Measurements from ENCODE around the gene ARMC8.
A peak's percentile ranks its signal among the peaks of the same experiment; 100 is the strongest.

The ARMC8 gene

GRCh38 chr3:138329984-138330293 lies 142.8 kb downstream of the ARMC8 start:
- DNase-seq (no peak), ATAC-seq (ENCODE audit: insufficient read depth, low read depth) (no peak)
- no peaks in the 10 kb centered on the region for H4K20me1 ChIP-seq (ENCODE audit: insufficient read depth, low read length)
- peak overlapping the region in 1 of 2 experiments; percentile 63; a peak in 2 of 4 replicates for H3K4me3 ChIP-seq (ENCODE audit: low read depth in 1 of 2, low read length in 2 of 2)
- no peaks in the 10 kb centered on the region for H3K9me3 ChIP-seq (ENCODE audit: insufficient read depth, low read length, severe bottlenecking)
- no peak overlapping the region for H3K27ac ChIP-seq (ENCODE audit: low read length)
- peak overlapping the region; percentile 94 for H3K4me2 ChIP-seq (ENCODE audit: insufficient read depth, low read length)
- H3K9ac ChIP-seq (ENCODE audit: low read depth, low read length): no peak overlapping the region
- no peak for TF ChIP-seq EZH2 (IDR thresholded peaks at IDR 0.05; ENCODE audit: borderline replicate concordance, low read depth, low read length, severe bottlenecking)
- no peak for TF ChIP-seq CTCF (IDR thresholded peaks at IDR 0.05; ENCODE audit: borderline replicate concordance, extremely low read depth, low read length, poor library complexity, severe bottlenecking)
- peaks cover 13% of the 10 kb centered on the region for H3K27me3 ChIP-seq (ENCODE audit: insufficient read depth, low read length, poor library complexity)
- H3K4me1 ChIP-seq (ENCODE audit: insufficient read depth, low read length): peaks cover 19% of the 10 kb centered on the region
- no peaks in the 10 kb centered on the region for H3K79me2 ChIP-seq (ENCODE audit: insufficient read depth, low read length)
- H2AFZ ChIP-seq (ENCODE audit: low read depth, low read length): peak overlapping the region; percentile 83
- H3K36me3 ChIP-seq (ENCODE audit: insufficient read depth, low read length): no peaks in the 10 kb centered on the region

GRCh38 chr3:138331143-138331894 lies 144.2 kb downstream of the ARMC8 start:
- Histone ChIP-seq H3K27ac (ENCODE audit: low read length) (no peak overlapping the region), H3K27me3 (ENCODE audit: insufficient read depth, low read length, poor library complexity) (peaks cover 18% of the 10 kb centered on the region), H3K4me1 (ENCODE audit: insufficient read depth, low read length) (peaks cover 19% of the 10 kb centered on the region), H3K9ac (ENCODE audit: low read depth, low read length) (no peak overlapping the region), H4K20me1 (ENCODE audit: insufficient read depth, low read length) (no peaks in the 10 kb centered on the region), H3K9me3 (ENCODE audit: insufficient read depth, low read length, severe bottlenecking) (no peaks in the 10 kb centered on the region), H3K36me3 (ENCODE audit: insufficient read depth, low read length) (no peaks in the 10 kb centered on the region), H3K4me3 (ENCODE audit: low read depth in 1 of 2, low read length in 2 of 2) (no peak overlapping the region), H2AFZ (ENCODE audit: low read depth, low read length) (no peak overlapping the region), H3K79me2 (ENCODE audit: insufficient read depth, low read length) (no peaks in the 10 kb centered on the region), H3K4me2 (ENCODE audit: insufficient read depth, low read length) (no peak overlapping the region)
- DNase-seq (no peak), ATAC-seq (ENCODE audit: insufficient read depth, low read depth) (no peak)
- TF ChIP-seq EZH2 (IDR thresholded peaks at IDR 0.05; ENCODE audit: borderline replicate concordance, low read depth, low read length, severe bottlenecking): no peak
- peak; percentile 19 for TF ChIP-seq CTCF (IDR thresholded peaks at IDR 0.05; ENCODE audit: borderline replicate concordance, extremely low read depth, low read length, poor library complexity, severe bottlenecking)

- Histone ChIP-seq H3K4me2 (ENCODE audit: insufficient read depth, low read length) (no peak overlapping the region), H3K4me1 (ENCODE audit: insufficient read depth, low read length) (peaks cover 19% of the 10 kb centered on the region), H3K79me2 (ENCODE audit: insufficient read depth, low read length) (no peaks in the 10 kb centered on the region), H3K27ac (ENCODE audit: low read length) (no peak overlapping the region), H3K36me3 (ENCODE audit: insufficient read depth, low read length) (no peaks in the 10 kb centered on the region), H3K9ac (ENCODE audit: low read depth, low read length) (no peak overlapping the region), H2AFZ (ENCODE audit: low read depth, low read length) (no peak overlapping the region), H3K4me3 (ENCODE audit: low read depth in 1 of 2, low read length in 2 of 2) (no peak overlapping the region), H3K27me3 (ENCODE audit: insufficient read depth, low read length, poor library complexity) (peaks cover 18% of the 10 kb centered on the region), H3K9me3 (ENCODE audit: insufficient read depth, low read length, severe bottlenecking) (no peaks in the 10 kb centered on the region), H4K20me1 (ENCODE audit: insufficient read depth, low read length) (no peaks in the 10 kb centered on the region)
- ATAC-seq (ENCODE audit: insufficient read depth, low read depth) (no peak), DNase-seq (no peak)
- no peak for TF ChIP-seq EZH2 (IDR thresholded peaks at IDR 0.05; ENCODE audit: borderline replicate concordance, low read depth, low read length, severe bottlenecking)
- peak; percentile 58 for TF ChIP-seq CTCF (IDR thresholded peaks at IDR 0.05; ENCODE audit: borderline replicate concordance, extremely low read depth, low read length, poor library complexity, severe bottlenecking)
These were observed 145.5 kb downstream of the ARMC8 start for GRCh38 chr3:138332472-138333073.
